CD14-positive monocyte (primary cell): ENCODE results near the gene SPTLC2. TPM values are rescaled to one million over a fixed set of nuclear protein-coding genes. Genes with fewer than 3 reads are reported as not detected.
A peak's percentile ranks its signal among the peaks of the same experiment; 100 is the strongest.

ENCODE experiments used
- DNase-seq, 3 donors: peaks; one replicate each; pipeline ENCODE4 v3.0.0-alpha.2; 2011 to 2022
- H2AFZ ChIP-seq: 2 replicates; pipeline ENCODE4 v1.6.0; 2012; ENCODE audit warnings: mild to moderate bottlenecking, low read depth, low read length, inconsistent platforms; ENCODE audit not compliant: insufficient read depth, poor library complexity, severe bottlenecking
- H3K27ac ChIP-seq, 2 donors: 1 replicate in 1 of 2; 2 replicates in 1 of 2; pipeline ENCODE4 v1.5.1; 2012 to 2013; ENCODE audit warnings: low read length in 2 of 2, control low read depth in 1 of 2, inconsistent platforms in 1 of 2, low read depth in 1 of 2, mild to moderate bottlenecking in 1 of 2
- H3K27me3 ChIP-seq, 2 donors: one replicate each; pipeline versions ENCODE4 v1.6.0 to v1.6.1; 2011 to 2013; ENCODE audit warnings: low read length in 2 of 2; ENCODE audit not compliant: control insufficient read depth in 2 of 2, insufficient read depth in 2 of 2
- H3K36me3 ChIP-seq, 2 donors: replicated peaks in 1 of 2; 1 replicate in 1 of 2; 2 replicates in 1 of 2; pipeline versions ENCODE4 v1.5.1 to v1.6.1; 2012 to 2013; ENCODE audit warnings: low read length in 2 of 2, control low read depth in 1 of 2, inconsistent platforms in 1 of 2, mild to moderate bottlenecking in 1 of 2; ENCODE audit not compliant: insufficient read depth in 2 of 2, control insufficient read depth in 1 of 2
- H3K4me1 ChIP-seq, 2 donors: 1 replicate in 1 of 2; 2 replicates in 1 of 2; pipeline versions ENCODE4 v1.5.1 to v1.6.1; 2012 to 2013; ENCODE audit warnings: low read length in 2 of 2, control low read depth in 1 of 2, inconsistent platforms in 1 of 2, mild to moderate bottlenecking in 1 of 2, moderate library complexity in 1 of 2; ENCODE audit not compliant: insufficient read depth in 2 of 2, control insufficient read depth in 1 of 2
- H3K4me2 ChIP-seq: replicated peaks from 2 replicates; pipeline ENCODE3; 2012; ENCODE audit warnings: low read length, moderate library complexity, mild to moderate bottlenecking; ENCODE audit not compliant: poor library complexity, severe bottlenecking; ENCODE audit errors: extremely low read depth
- H3K4me3 ChIP-seq, 3 experiments: fragments of 200-600 bp in 1 of 3; sonication (generic) in 1 of 3; replicated peaks in 1 of 3; 1 replicate in 2 of 3; 2 replicates in 1 of 3; pipeline ENCODE4 v1.5.1; 2011 to 2013; ENCODE audit warnings: low read length in 3 of 3, mild to moderate bottlenecking in 3 of 3, control low read depth in 2 of 3, low read depth in 2 of 3, inconsistent platforms in 1 of 3, moderate library complexity in 1 of 3
- H3K79me2 ChIP-seq: 2 replicates; pipeline ENCODE4 v1.6.0; 2012; ENCODE audit warnings: mild to moderate bottlenecking, control low read depth, inconsistent platforms, low read length, moderate library complexity; ENCODE audit not compliant: insufficient read depth
- H3K9ac ChIP-seq: 2 replicates; pipeline ENCODE4 v1.6.0; 2017; ENCODE audit warnings: low read length, mild to moderate bottlenecking; ENCODE audit not compliant: insufficient read depth, poor library complexity, severe bottlenecking
- H3K9me3 ChIP-seq, 2 donors: replicated peaks in 1 of 2; 1 replicate in 1 of 2; 2 replicates in 1 of 2; pipeline versions ENCODE4 v1.5.1 to v1.6.1; 2012 to 2013; ENCODE audit warnings: low read length in 2 of 2, control low read depth in 1 of 2; ENCODE audit not compliant: control insufficient read depth in 1 of 2, insufficient read depth in 1 of 2
- H4K20me1 ChIP-seq: 2 replicates; pipeline ENCODE4 v1.6.0; 2012; ENCODE audit warnings: mild to moderate bottlenecking, low read length, control low read depth, moderate library complexity; ENCODE audit not compliant: insufficient read depth
- H3K27ac Mint-ChIP-seq, 7 donors: one replicate each; pipeline ENCODE4 v1.8.0; 2020; ENCODE audit warnings: mild to moderate bottlenecking in 7 of 7, mixed read lengths in 7 of 7, moderate library complexity in 6 of 7, inconsistent platforms in 2 of 7
- H3K27me3 Mint-ChIP-seq, 3 donors: one replicate each; pipeline ENCODE4 v1.8.0; 2021 to 2022; ENCODE audit warnings: low read depth in 3 of 3, mild to moderate bottlenecking in 3 of 3, mixed read lengths in 3 of 3, moderate library complexity in 3 of 3, inconsistent platforms in 1 of 3
- H3K36me3 Mint-ChIP-seq, 2 donors: one replicate each; pipeline ENCODE4 v1.8.0; 2020; ENCODE audit warnings: mixed read lengths in 2 of 2, inconsistent platforms in 1 of 2, mild to moderate bottlenecking in 1 of 2
- H3K4me1 Mint-ChIP-seq: one replicate; pipeline ENCODE4 v1.8.0; 2020; ENCODE audit warnings: mild to moderate bottlenecking, mixed read lengths
- H3K4me3 Mint-ChIP-seq, 2 donors: one replicate each; pipeline ENCODE4 v1.8.0; 2020; ENCODE audit warnings: mild to moderate bottlenecking in 2 of 2, mixed read lengths in 2 of 2, moderate library complexity in 1 of 2
- H3K9me3 Mint-ChIP-seq, 7 donors: one replicate each; pipeline ENCODE4 v1.8.0; 2020 to 2022; ENCODE audit warnings: mixed read lengths in 7 of 7, mild to moderate bottlenecking in 6 of 7, moderate library complexity in 6 of 7, inconsistent platforms in 2 of 7
- WGBS: methylation state at CpG from one replicate; pipeline ENCODE4 v1.1.5; 2013; ENCODE audit warnings: missing lambda C conversion rate; ENCODE audit not compliant: insufficient coverage; 5-methylcytosine and 5-hydroxymethylcytosine counted together
- intact Hi-C, 2 donors: fragments of 100-400 bp; cut with micrococcal nuclease; formaldehyde crosslinking; loops; one replicate each; pipeline versions ENCODE4 v1.15.0 to v1.15.1; 2023
- polyA plus RNA-seq, 3 donors: library from polyadenylated mRNA; depleted of rRNA in 1 of 3; unstranded in 2 of 3; stranded (reverse) in 1 of 3; fragments of 300-500 nt in 2 of 3; fragments of >200 nt in 1 of 3; fragmentation: Illumina TruSeq in 2 of 3; gene quantifications; 1 replicate in 2 of 3; 2 replicates in 1 of 3; pipeline ENCODE4 v1.2.3, GENCODE V29; 2012 to 2021
- TF ChIP-seq, protein P1 (sequence below): fragments of 200-600 bp; IDR thresholded peaks from one replicate; pipeline ENCODE4 v1.8.0; 2022; ENCODE audit warnings: antibody characterized with exemption, mild to moderate bottlenecking

The SPTLC2 gene
- polyA plus RNA-seq, 3 donors = 38.1 to 81.9 (median 73.1) TPM

DNA sequence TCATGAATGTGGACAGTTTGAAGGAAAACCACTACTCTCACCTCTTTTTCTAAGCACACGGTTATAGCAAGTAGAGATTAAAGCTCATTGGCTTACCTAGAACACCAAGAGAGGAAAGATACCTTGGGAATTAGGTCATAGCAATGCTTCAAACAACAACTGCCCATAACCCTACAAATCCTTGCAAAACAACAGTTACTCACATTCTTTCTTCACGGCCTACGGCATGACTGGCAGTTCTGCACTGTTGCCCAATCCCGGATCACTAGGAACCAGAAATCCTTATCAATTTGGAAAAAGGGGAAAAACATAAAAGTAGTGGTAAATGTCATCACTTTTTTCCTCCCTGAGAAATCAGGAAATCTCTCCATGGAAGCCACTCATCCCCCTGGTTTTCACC, 108.2 kb downstream of the SPTLC2 start:
- Mint-ChIP-seq H3K4me3 (no peak overlapping the region), H3K9me3 (peaks cover 4 to 12% (median 5%) of the 10 kb centered on the region in 7 donors), H3K36me3 (peaks cover 75 to 82% of the 10 kb centered on the region in 2 donors), H3K27ac (peak overlapping the region in 2 of 7 donors; percentile 10 to 48), H3K27me3 (peaks cover 0 to 1% (median 1%) of the 10 kb centered on the region in 3 donors), H3K4me1 (no peaks in the 10 kb centered on the region)
- H3K27ac ChIP-seq = no peak overlapping the region
- WGBS = no CpG with 5 or more reads among the region's 4 CpGs
- no peak overlapping the region for H2AFZ ChIP-seq
- H4K20me1 ChIP-seq = peaks cover 43% of the 10 kb centered on the region
- peaks cover 61 to 85% of the 10 kb centered on the region in 2 donors for H3K36me3 ChIP-seq
- H3K9me3 ChIP-seq = peaks cover 0 to 5% of the 10 kb centered on the region in 2 donors
- H3K27me3 ChIP-seq = no peaks in the 10 kb centered on the region
- no peaks in the 10 kb centered on the region for H3K79me2 ChIP-seq
- no peaks in the 10 kb centered on the region for H3K4me1 ChIP-seq
- no peak overlapping the region for H3K9ac ChIP-seq
- TF ChIP-seq, protein P1, sequence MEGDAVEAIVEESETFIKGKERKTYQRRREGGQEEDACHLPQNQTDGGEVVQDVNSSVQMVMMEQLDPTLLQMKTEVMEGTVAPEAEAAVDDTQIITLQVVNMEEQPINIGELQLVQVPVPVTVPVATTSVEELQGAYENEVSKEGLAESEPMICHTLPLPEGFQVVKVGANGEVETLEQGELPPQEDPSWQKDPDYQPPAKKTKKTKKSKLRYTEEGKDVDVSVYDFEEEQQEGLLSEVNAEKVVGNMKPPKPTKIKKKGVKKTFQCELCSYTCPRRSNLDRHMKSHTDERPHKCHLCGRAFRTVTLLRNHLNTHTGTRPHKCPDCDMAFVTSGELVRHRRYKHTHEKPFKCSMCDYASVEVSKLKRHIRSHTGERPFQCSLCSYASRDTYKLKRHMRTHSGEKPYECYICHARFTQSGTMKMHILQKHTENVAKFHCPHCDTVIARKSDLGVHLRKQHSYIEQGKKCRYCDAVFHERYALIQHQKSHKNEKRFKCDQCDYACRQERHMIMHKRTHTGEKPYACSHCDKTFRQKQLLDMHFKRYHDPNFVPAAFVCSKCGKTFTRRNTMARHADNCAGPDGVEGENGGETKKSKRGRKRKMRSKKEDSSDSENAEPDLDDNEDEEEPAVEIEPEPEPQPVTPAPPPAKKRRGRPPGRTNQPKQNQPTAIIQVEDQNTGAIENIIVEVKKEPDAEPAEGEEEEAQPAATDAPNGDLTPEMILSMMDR = no peak
- no peak overlapping the region for H3K4me2 ChIP-seq
- intact Hi-C loops = no loop called here
- H3K4me3 ChIP-seq = no peak overlapping the region
- no peak for DNase-seq

DNA sequence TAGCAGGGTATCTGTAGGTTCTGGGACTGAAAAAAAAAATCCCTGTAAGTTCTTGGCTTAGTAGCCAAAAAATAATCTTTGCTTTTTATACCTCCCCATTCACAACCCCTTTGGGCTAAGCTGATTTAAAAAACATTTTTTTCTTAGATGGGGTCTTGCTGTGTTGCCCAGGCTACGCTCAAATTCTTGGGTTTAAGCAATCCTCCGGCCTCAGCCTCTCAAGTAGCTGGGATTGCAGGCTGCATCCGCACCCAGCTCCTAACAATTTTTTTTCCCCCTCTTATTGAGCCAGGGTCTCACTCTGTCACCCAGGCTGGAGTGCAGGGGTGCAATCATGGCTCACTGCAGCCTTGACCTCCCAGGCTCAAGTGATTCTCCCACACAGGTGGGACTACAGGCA, 108.7 kb downstream of the SPTLC2 start:
- DNase-seq = no peak
- Histone ChIP-seq H3K79me2 (no peaks in the 10 kb centered on the region), H4K20me1 (peaks cover 43% of the 10 kb centered on the region), H3K4me3 (no peak overlapping the region), H3K4me2 (no peak overlapping the region), H3K4me1 (no peaks in the 10 kb centered on the region), H3K27ac (no peak overlapping the region), H3K9me3 (peaks cover 0 to 5% of the 10 kb centered on the region in 2 donors), H3K27me3 (no peaks in the 10 kb centered on the region), H3K36me3 (peaks cover 61 to 81% of the 10 kb centered on the region in 2 donors), H3K9ac (no peak overlapping the region), H2AFZ (no peak overlapping the region)
- peaks cover 4 to 12% (median 6%) of the 10 kb centered on the region in 7 donors for H3K9me3 Mint-ChIP-seq
- H3K4me3 Mint-ChIP-seq = no peak overlapping the region
- 100% methylated on average over 3 of the region's 3 CpGs for WGBS
- H3K4me1 Mint-ChIP-seq = no peaks in the 10 kb centered on the region
- no peak overlapping the region for H3K27ac Mint-ChIP-seq
- peaks cover 75 to 81% of the 10 kb centered on the region in 2 donors for H3K36me3 Mint-ChIP-seq
- H3K27me3 Mint-ChIP-seq = peaks cover 0 to 1% (median 1%) of the 10 kb centered on the region in 3 donors
- intact Hi-C loops = no loop called here
- TF ChIP-seq, protein P1 = no peak
